ENCODE results near the gene SHMT2. TPM values are rescaled to one million over a fixed set of nuclear protein-coding genes. Genes with fewer than 3 reads are reported as not detected.

The SHMT2 gene
- total and polyA plus RNA-seq, 2 donors (not counting 3 experiments of a cell fraction or from before 2014, with no cell fraction given): 155 to 243 TPM

DNA sequence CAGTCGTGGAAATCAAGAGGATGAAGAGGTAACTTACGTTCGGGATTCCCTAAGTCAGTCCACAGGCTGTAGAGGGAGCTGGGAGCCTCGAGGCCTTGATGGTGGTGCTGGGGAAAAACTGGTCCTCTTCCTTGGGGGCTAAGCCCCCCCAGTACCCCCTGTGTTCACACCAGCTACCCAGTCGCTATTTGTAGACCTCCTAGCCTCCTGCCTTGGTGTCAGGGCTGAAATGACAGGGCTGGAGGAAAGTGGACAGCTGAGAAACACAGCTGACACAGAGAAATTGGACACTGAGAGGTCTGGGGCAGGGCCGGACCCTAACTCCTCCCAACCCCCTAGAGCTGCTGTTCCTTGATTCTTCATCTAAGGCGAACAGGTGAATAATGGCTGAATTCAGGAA is 21.4 kb downstream of the SHMT2 start, which contains the start of gene STAC3:
Gene STAC3, minus strand, starts transcription at position 232 of the 400 bp plus-strand sequence. CDS start 1,551 bp downstream, outside the sequence.
- Histone ChIP-seq H3K9me1 (replicated peaks; ENCODE audit: control insufficient read depth, extremely low read depth, insufficient read depth, low read length) (no peaks in the 10 kb centered on the region), H3K27ac (ENCODE audit: insufficient read depth, low read depth, low read length) (no peak within 1 kb of the TSS), H3K36me3 (ENCODE audit: control insufficient read depth in 2 of 2, extremely low read depth in 1 of 2, insufficient read depth in 2 of 2, low read length in 2 of 2) (no peaks in the 10 kb centered on the region), H3K4me1 (ENCODE audit: control insufficient read depth, extremely low read depth, insufficient read depth, low read length) (no peaks in the 10 kb centered on the region), H3K9me3 (replicated peaks; ENCODE audit: control insufficient read depth, insufficient read depth, low read length) (no peaks in the 10 kb centered on the region), H3K79me2 (ENCODE audit: control insufficient read depth, insufficient read depth, low read length) (no peaks in the 10 kb centered on the region), H4K20me1 (replicated peaks; ENCODE audit: control insufficient read depth, extremely low read depth, insufficient read depth, low read length) (no peaks in the 10 kb centered on the region), H3K4me3 (replicated peaks in 1 of 3; ENCODE audit: insufficient read depth in 1 of 3, low read depth in 1 of 3, low read length in 3 of 3) (no peak within 1 kb of the TSS), H3K27me3 (ENCODE audit: control insufficient read depth in 2 of 2, insufficient read depth in 2 of 2, low read length in 2 of 2) (peaks cover 0 to 1% of the 10 kb centered on the region in 2 experiments), H3K4me2 (ENCODE audit: insufficient read depth, low read length) (no peak within 1 kb of the TSS), H3K9ac (replicated peaks; ENCODE audit: extremely low read depth, insufficient read depth, low read length) (no peak within 1 kb of the TSS), H2AFZ (ENCODE audit: low read depth, low read length) (no peak within 1 kb of the TSS)
- BruUV-seq (replicated peaks): no TSS peak
- CTCF ChIA-PET: interaction anchor here (1.1 to 5.1 kb wide), 5 partner anchors 9 to 202 kb away, joined by 3 to 26 read pairs (median 5); partner anchors contain the start of gene SHMT2
- dilution Hi-C loops (cut with MboI; ENCODE audit: extremely low pct_ligation_motif_present, low sequenced_read_pairs): no loop called here
- intact Hi-C loops (cut with micrococcal nuclease): no loop called here
- FAIRE-seq: no peak
- DNase-seq (ENCODE audit: low read depth, low spot score): no peak
- POLR2A ChIA-PET: no interaction called here
- TF ChIP-seq JUN (IDR thresholded peaks at IDR 0.05; ENCODE audit: borderline replicate concordance, insufficient read depth, insufficient read length, low read depth): no peak
- TF ChIP-seq GATA2 (IDR thresholded peaks at IDR 0.05; ENCODE audit: insufficient read depth, insufficient read length, low read depth, low read length): no peak
- TF ChIP-seq POLR2AphosphoS5 (IDR thresholded peaks at IDR 0.05; ENCODE audit: insufficient read depth, low read depth, low read length): no peak

DNA sequence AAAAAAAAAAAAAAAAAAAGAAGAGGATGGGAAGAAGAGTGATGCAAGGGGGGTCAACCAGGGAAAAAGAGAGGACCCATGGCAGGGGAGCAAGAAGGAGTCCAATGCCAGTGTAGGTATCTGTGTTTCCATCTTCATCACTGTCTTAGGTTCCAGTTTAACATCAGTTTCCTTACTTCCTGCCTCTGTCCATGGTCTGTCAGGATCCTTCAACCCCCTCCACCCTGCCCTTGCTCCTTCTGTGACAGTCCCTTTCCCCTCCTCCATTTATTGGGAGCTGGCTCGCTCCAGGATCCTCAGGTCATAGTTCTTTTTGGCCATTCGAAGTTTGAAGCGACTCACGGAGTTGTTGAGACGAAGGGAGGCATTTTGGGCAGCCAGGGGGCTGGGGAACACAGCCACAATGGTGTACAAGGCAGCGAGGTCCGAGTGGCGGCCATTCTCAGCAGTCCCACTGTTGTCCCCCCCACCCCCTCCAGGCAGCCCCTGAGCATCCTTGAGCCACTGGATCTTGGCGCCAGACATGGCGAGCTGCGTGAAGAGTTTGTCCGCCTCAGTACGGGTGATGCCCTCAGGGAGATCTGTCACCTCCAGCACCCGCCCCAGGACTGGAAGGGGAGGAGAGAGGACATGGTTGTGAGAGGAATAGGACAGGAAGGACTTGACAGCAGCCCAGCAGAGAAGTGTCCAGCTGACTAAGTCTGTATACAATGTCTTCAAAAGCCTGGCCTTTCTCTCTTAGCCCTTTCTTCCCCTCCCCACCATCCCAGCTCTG is 25.2 kb downstream of the SHMT2 start:
- Histone ChIP-seq H3K4me1 (ENCODE audit: control insufficient read depth, extremely low read depth, insufficient read depth, low read length) (no peaks in the 10 kb centered on the region), H3K9me1 (replicated peaks; ENCODE audit: control insufficient read depth, extremely low read depth, insufficient read depth, low read length) (no peaks in the 10 kb centered on the region), H3K4me2 (ENCODE audit: insufficient read depth, low read length) (no peak overlapping the region), H3K9me3 (replicated peaks; ENCODE audit: control insufficient read depth, insufficient read depth, low read length) (no peaks in the 10 kb centered on the region), H3K36me3 (ENCODE audit: control insufficient read depth in 2 of 2, extremely low read depth in 1 of 2, insufficient read depth in 2 of 2, low read length in 2 of 2) (peaks cover 0 to 11% of the 10 kb centered on the region in 2 experiments), H3K27ac (ENCODE audit: insufficient read depth, low read depth, low read length) (no peak overlapping the region), H3K27me3 (ENCODE audit: control insufficient read depth in 2 of 2, insufficient read depth in 2 of 2, low read length in 2 of 2) (no peaks in the 10 kb centered on the region), H3K9ac (replicated peaks; ENCODE audit: extremely low read depth, insufficient read depth, low read length) (no peak overlapping the region), H3K79me2 (ENCODE audit: control insufficient read depth, insufficient read depth, low read length) (no peaks in the 10 kb centered on the region), H4K20me1 (replicated peaks; ENCODE audit: control insufficient read depth, extremely low read depth, insufficient read depth, low read length) (no peaks in the 10 kb centered on the region), H3K4me3 (replicated peaks in 1 of 3; ENCODE audit: insufficient read depth in 1 of 3, low read depth in 1 of 3, low read length in 3 of 3) (no peak overlapping the region), H2AFZ (ENCODE audit: low read depth, low read length) (no peak overlapping the region)
- intact Hi-C loops (cut with micrococcal nuclease): no loop called here
- BruUV-seq (replicated peaks): no TSS peak
- dilution Hi-C loops (cut with MboI; ENCODE audit: extremely low pct_ligation_motif_present, low sequenced_read_pairs): no loop called here
- FAIRE-seq (no peak), DNase-seq (ENCODE audit: low read depth, low spot score) (no peak)
- POLR2A ChIA-PET: no interaction called here
- TF ChIP-seq JUN (IDR thresholded peaks at IDR 0.05; ENCODE audit: borderline replicate concordance, insufficient read depth, insufficient read length, low read depth) (no peak), EZH2 (IDR thresholded peaks at IDR 0.05; ENCODE audit: borderline replicate concordance, low read depth, low read length, severe bottlenecking) (no peak), POLR2AphosphoS5 (IDR thresholded peaks at IDR 0.05; ENCODE audit: insufficient read depth, low read depth, low read length) (no peak), FOS (IDR thresholded peaks at IDR 0.05; ENCODE audit: borderline replicate concordance, insufficient read depth, low read length) (no peak), GATA2 (IDR thresholded peaks at IDR 0.05; ENCODE audit: insufficient read depth, insufficient read length, low read depth, low read length) (no peak), MYC (IDR thresholded peaks at IDR 0.05; ENCODE audit: low read depth, low read length) (no peak)
- TF ChIP-seq, protein P1, sequence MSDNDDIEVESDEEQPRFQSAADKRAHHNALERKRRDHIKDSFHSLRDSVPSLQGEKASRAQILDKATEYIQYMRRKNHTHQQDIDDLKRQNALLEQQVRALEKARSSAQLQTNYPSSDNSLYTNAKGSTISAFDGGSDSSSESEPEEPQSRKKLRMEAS (IDR thresholded peaks at IDR 0.05; ENCODE audit: insufficient read depth, insufficient read length): no peak
- TF ChIP-seq, protein P2, sequence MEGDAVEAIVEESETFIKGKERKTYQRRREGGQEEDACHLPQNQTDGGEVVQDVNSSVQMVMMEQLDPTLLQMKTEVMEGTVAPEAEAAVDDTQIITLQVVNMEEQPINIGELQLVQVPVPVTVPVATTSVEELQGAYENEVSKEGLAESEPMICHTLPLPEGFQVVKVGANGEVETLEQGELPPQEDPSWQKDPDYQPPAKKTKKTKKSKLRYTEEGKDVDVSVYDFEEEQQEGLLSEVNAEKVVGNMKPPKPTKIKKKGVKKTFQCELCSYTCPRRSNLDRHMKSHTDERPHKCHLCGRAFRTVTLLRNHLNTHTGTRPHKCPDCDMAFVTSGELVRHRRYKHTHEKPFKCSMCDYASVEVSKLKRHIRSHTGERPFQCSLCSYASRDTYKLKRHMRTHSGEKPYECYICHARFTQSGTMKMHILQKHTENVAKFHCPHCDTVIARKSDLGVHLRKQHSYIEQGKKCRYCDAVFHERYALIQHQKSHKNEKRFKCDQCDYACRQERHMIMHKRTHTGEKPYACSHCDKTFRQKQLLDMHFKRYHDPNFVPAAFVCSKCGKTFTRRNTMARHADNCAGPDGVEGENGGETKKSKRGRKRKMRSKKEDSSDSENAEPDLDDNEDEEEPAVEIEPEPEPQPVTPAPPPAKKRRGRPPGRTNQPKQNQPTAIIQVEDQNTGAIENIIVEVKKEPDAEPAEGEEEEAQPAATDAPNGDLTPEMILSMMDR (IDR thresholded peaks at IDR 0.05; ENCODE audit: extremely low read depth in 1 of 2, insufficient read depth in 1 of 2, low read depth in 1 of 2, low read length in 2 of 2): no peak
- CTCF ChIA-PET: interaction anchor here (0.6 to 5.1 kb wide), 4 partner anchors 13 to 208 kb away, joined by 3 to 26 read pairs (median 3); partner anchors contain the start of gene INHBE
